Skeletal muscle tissue (tissue), 4 donors: ENCODE data around the gene KRT85. TPM values are rescaled to one million over a fixed set of nuclear protein-coding genes. Genes with fewer than 3 reads are reported as not detected.

Experiments
- H3K27ac ChIP-seq: one replicate; pipeline ENCODE4 v1.7.0; 2013; ENCODE audit warnings: mild to moderate bottlenecking, low read depth, low read length, inconsistent platforms
- H3K27me3 ChIP-seq, 3 donors: one replicate each; pipeline ENCODE4 v1.7.0; 2013; ENCODE audit warnings: low read length in 3 of 3; ENCODE audit not compliant: control insufficient read depth in 3 of 3, insufficient read depth in 3 of 3
- H3K36me3 ChIP-seq, 3 donors: one replicate each; pipeline ENCODE4 v1.7.0; 2013; ENCODE audit warnings: low read length in 3 of 3; ENCODE audit not compliant: control insufficient read depth in 3 of 3, insufficient read depth in 3 of 3
- H3K4me1 ChIP-seq, 3 donors: one replicate each; pipeline ENCODE4 v1.7.0; 2013; ENCODE audit warnings: low read length in 3 of 3, mild to moderate bottlenecking in 3 of 3; ENCODE audit not compliant: control insufficient read depth in 3 of 3, insufficient read depth in 3 of 3
- H3K4me3 ChIP-seq, 3 donors: one replicate each; pipeline ENCODE4 v1.7.0; 2013; ENCODE audit warnings: low read length in 3 of 3
- H3K9ac ChIP-seq, 3 donors: one replicate each; pipeline ENCODE4 v1.7.0; 2013; ENCODE audit warnings: low read length in 3 of 3, mild to moderate bottlenecking in 3 of 3, moderate library complexity in 2 of 3, low read depth in 1 of 3
- H3K9me3 ChIP-seq, 3 donors: one replicate each; pipeline ENCODE4 v1.7.0; 2013; ENCODE audit warnings: low read length in 3 of 3; ENCODE audit not compliant: control insufficient read depth in 3 of 3
- total RNA-seq: library from RNA; depleted of rRNA; stranded (reverse); fragments of >200 nt; gene quantifications from one replicate; pipeline ENCODE4 v1.2.3, GENCODE V29; 2014
- donor health status: Osteomylitis.

The KRT85 gene
- total RNA-seq, 1 donor from 2014 or later = 0.52 TPM

- H3K36me3 ChIP-seq = no peaks in the 10 kb centered on the region
- peaks cover 0 to 10% (median 4%) of the 10 kb centered on the region in 3 donors for H3K4me1 ChIP-seq
- no peaks in the 10 kb centered on the region for H3K9me3 ChIP-seq
- no peak overlapping the region for H3K9ac ChIP-seq
- no peak overlapping the region for H3K4me3 ChIP-seq
- H3K27ac ChIP-seq = no peak overlapping the region
- H3K27me3 ChIP-seq = peaks cover 3 to 27% (median 22%) of the 10 kb centered on the region in 3 donors
These were observed 7.1 kb downstream of the KRT85 start for GRCh38 chr12:52360106-52360662.

- no peaks in the 10 kb centered on the region for H3K36me3 ChIP-seq
- no peak overlapping the region for H3K9ac ChIP-seq
- H3K4me1 ChIP-seq = peaks cover 0 to 10% (median 4%) of the 10 kb centered on the region in 3 donors
- H3K27me3 ChIP-seq = peaks cover 3 to 28% (median 23%) of the 10 kb centered on the region in 3 donors
- H3K4me3 ChIP-seq = no peak overlapping the region
- H3K27ac ChIP-seq = no peak overlapping the region
- H3K9me3 ChIP-seq = no peaks in the 10 kb centered on the region
These were observed 7.6 kb downstream of the KRT85 start for GRCh38 chr12:52359621-52360061.

- no peak overlapping the region for H3K9ac ChIP-seq
- peaks cover 0 to 10% (median 4%) of the 10 kb centered on the region in 3 donors for H3K4me1 ChIP-seq
- H3K9me3 ChIP-seq = no peaks in the 10 kb centered on the region
- H3K27me3 ChIP-seq = peaks cover 0 to 27% (median 17%) of the 10 kb centered on the region in 3 donors
- H3K4me3 ChIP-seq = no peak overlapping the region
- H3K36me3 ChIP-seq = no peaks in the 10 kb centered on the region
- H3K27ac ChIP-seq = no peak overlapping the region
These were observed 8.5 kb downstream of the KRT85 start for GRCh38 chr12:52358575-52359350.

- peaks cover 0 to 26% (median 12%) of the 10 kb centered on the region in 3 donors for H3K27me3 ChIP-seq
- no peak overlapping the region for H3K27ac ChIP-seq
- peaks cover 0 to 10% (median 4%) of the 10 kb centered on the region in 3 donors for H3K4me1 ChIP-seq
- no peak overlapping the region for H3K9ac ChIP-seq
- H3K36me3 ChIP-seq = no peaks in the 10 kb centered on the region
- no peak overlapping the region for H3K4me3 ChIP-seq
- H3K9me3 ChIP-seq = no peaks in the 10 kb centered on the region
These were observed 10.3 kb downstream of the KRT85 start for GRCh38 chr12:52356762-52357580.

- H3K27ac ChIP-seq = no peak overlapping the region
- H3K4me1 ChIP-seq = peaks cover 0 to 10% (median 4%) of the 10 kb centered on the region in 3 donors
- H3K9me3 ChIP-seq = no peaks in the 10 kb centered on the region
- peaks cover 0 to 26% (median 13%) of the 10 kb centered on the region in 3 donors for H3K27me3 ChIP-seq
- H3K36me3 ChIP-seq = no peaks in the 10 kb centered on the region
- no peak overlapping the region for H3K4me3 ChIP-seq
- no peak overlapping the region for H3K9ac ChIP-seq
These were observed 11.1 kb downstream of the KRT85 start for GRCh38 chr12:52356031-52356761.

- peaks cover 0 to under 1% (median 0%) of the 10 kb centered on the region in 3 donors for H3K4me1 ChIP-seq
These were observed 12.1 kb downstream of the KRT85 start for GRCh38 chr12:52355176-52355575.

GRCh38 chr12:52354200-52354599 is 13.1 kb downstream of the KRT85 start:
- H3K27me3 ChIP-seq = peaks cover 0 to 23% (median 17%) of the 10 kb centered on the region in 3 donors
- no peaks in the 10 kb centered on the region for H3K36me3 ChIP-seq

More at GRCh38 chr12:52355176-52355575, 12.1 kb downstream of the KRT85 start:
- Histone ChIP-seq H3K9me3 (no peaks in the 10 kb centered on the region), H3K9ac (no peak overlapping the region), H3K36me3 (no peaks in the 10 kb centered on the region), H3K27ac (no peak overlapping the region), H3K4me3 (no peak overlapping the region), H3K27me3 (peaks cover 0 to 23% (median 17%) of the 10 kb centered on the region in 3 donors)

GRCh38 chr12:52353766-52354165 is 13.5 kb downstream of the KRT85 start:
- peaks cover 0 to 23% (median 17%) of the 10 kb centered on the region in 3 donors for H3K27me3 ChIP-seq
- H3K9ac ChIP-seq = no peak overlapping the region
- H3K27ac ChIP-seq = no peak overlapping the region
- no peaks in the 10 kb centered on the region for H3K9me3 ChIP-seq
- no peaks in the 10 kb centered on the region for H3K36me3 ChIP-seq
- no peak overlapping the region for H3K4me3 ChIP-seq
- H3K4me1 ChIP-seq = no peaks in the 10 kb centered on the region

More at GRCh38 chr12:52354200-52354599, 13.1 kb downstream of the KRT85 start:
- Histone ChIP-seq H3K9ac (no peak overlapping the region), H3K27ac (no peak overlapping the region), H3K4me3 (no peak overlapping the region), H3K4me1 (no peaks in the 10 kb centered on the region), H3K9me3 (no peaks in the 10 kb centered on the region)

- Histone ChIP-seq H3K9ac (no peak overlapping the region), H3K27me3 (peaks cover 0 to 23% (median 17%) of the 10 kb centered on the region in 3 donors), H3K27ac (no peak overlapping the region), H3K36me3 (no peaks in the 10 kb centered on the region), H3K4me1 (no peaks in the 10 kb centered on the region), H3K9me3 (no peaks in the 10 kb centered on the region), H3K4me3 (no peak overlapping the region)
These were observed 14.3 kb downstream of the KRT85 start for GRCh38 chr12:52352951-52353350.
